ENCODE measurements around the gene ANKRD13B. TPM values are rescaled to one million over a fixed set of nuclear protein-coding genes. Genes with fewer than 3 reads are reported as not detected.

Gene ANKRD13B
- total and polyA plus RNA-seq, 3 donors from 2014 or later = 32.8 to 59.8 (median 48.8) TPM

DNA sequence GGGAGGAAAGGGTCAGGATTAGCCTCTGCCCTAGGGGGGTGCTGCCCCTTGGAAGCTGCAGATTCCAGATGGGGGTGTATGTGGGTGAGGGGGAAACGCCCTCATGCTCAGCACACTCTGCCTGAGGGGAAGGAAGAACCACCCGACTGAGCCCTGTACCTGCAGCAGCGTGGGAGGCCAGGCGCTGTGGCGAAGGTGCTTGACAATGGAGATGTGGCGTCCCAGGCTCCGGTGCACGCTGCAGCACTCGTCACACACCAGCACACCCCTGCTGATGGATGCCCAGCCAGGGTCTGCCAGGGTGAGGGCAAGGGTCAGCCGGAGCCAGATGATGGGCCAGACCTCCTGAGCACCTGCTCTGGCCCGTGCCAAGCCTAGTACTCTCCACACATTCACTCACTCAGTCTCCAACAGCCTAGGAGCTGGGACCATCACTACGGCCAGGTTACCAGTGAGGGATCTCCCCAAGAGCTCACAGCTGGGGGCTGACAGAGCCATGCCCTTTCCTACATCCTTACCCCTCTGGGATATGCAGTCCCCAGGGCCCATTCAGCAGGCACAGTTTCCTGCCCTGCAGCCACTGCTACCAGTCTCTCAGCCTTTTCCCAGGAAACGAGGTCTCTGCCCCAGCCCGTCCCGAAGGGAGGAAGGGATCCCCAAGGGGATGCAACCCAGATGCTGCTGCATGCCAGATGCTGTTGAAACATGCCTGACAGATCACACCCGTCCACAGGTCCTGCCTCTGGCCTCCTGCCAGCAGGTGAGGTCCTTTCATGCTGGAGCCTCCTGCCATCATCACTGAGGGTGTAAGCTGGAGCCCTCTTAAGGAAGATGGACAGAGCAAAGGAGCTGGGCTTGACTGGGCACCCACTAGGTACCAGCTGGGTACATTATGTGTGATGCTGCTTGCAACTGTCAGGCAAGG, 9.3 kb upstream of the ANKRD13B start:
- 85 to 93% methylated on average over 8 to 16 of the region's 16 CpGs for WGBS, 2 donors
- Histone ChIP-seq H3K27me3 (no peaks in the 10 kb centered on the region), H3K4me1 (peaks cover 17% of the 10 kb centered on the region), H3K27ac (no peak overlapping the region), H3K4me3 (no peak overlapping the region), H3K9me3 (no peaks in the 10 kb centered on the region), H3K36me3 (ENCODE audit: low read depth, missing control alignments) (no peaks in the 10 kb centered on the region)
- DNase-seq = no peak
- TF ChIP-seq, protein P1, sequence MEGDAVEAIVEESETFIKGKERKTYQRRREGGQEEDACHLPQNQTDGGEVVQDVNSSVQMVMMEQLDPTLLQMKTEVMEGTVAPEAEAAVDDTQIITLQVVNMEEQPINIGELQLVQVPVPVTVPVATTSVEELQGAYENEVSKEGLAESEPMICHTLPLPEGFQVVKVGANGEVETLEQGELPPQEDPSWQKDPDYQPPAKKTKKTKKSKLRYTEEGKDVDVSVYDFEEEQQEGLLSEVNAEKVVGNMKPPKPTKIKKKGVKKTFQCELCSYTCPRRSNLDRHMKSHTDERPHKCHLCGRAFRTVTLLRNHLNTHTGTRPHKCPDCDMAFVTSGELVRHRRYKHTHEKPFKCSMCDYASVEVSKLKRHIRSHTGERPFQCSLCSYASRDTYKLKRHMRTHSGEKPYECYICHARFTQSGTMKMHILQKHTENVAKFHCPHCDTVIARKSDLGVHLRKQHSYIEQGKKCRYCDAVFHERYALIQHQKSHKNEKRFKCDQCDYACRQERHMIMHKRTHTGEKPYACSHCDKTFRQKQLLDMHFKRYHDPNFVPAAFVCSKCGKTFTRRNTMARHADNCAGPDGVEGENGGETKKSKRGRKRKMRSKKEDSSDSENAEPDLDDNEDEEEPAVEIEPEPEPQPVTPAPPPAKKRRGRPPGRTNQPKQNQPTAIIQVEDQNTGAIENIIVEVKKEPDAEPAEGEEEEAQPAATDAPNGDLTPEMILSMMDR (IDR thresholded peaks at IDR 0.05) = no peak
- TF ChIP-seq POLR2A (IDR thresholded peaks at IDR 0.05) = no peak
- intact Hi-C loops (cut with DNase I; ENCODE audit: low total_unique reads) = no loop called here

DNA sequence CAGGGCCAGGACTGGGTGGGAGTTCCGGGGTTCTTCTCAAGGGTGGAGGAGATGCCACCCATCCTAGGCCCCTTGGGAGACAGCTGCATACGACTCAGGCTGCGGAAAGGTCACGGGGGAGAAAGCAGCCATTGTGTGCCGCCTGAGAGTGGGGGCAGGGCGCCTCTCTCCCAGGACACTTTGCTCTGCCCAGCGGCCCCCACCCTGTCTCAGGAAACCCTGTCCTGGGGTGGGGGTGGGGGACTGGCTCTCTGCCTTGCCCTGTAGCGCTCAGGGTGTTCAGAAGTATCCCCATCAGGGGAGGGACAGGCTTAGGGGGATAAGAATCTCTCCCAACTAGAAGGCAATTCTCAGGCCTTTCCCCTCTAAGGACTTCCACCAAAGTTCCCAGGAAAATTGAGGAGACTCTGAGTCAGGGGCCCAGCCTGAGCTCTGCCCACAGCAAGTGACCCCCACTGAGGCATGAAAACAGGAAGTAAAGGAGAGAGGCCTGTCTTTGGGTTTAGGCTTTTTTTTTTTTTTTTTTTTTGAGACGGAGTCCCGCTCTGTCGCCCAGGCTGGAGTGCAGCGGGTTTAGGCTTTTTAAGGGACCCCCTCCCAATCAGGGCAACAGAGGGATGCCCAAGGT, 8.4 kb upstream of the ANKRD13B start:
- H3K27ac ChIP-seq = no peak overlapping the region
- DNase-seq = no peak
- no peak overlapping the region for H3K4me3 ChIP-seq
- H3K9me3 ChIP-seq = no peaks in the 10 kb centered on the region
- 79 to 81% methylated on average over 3 to 12 of the region's 12 CpGs for WGBS, 2 donors
- peaks cover 17% of the 10 kb centered on the region for H3K4me1 ChIP-seq
- H3K36me3 ChIP-seq (ENCODE audit: low read depth, missing control alignments) = no peaks in the 10 kb centered on the region
- no peaks in the 10 kb centered on the region for H3K27me3 ChIP-seq
- no peak for TF ChIP-seq POLR2A (IDR thresholded peaks at IDR 0.05)
- TF ChIP-seq, protein P1 (IDR thresholded peaks at IDR 0.05) = no peak
- intact Hi-C loops (cut with DNase I; ENCODE audit: low total_unique reads) = no loop called here

DNA sequence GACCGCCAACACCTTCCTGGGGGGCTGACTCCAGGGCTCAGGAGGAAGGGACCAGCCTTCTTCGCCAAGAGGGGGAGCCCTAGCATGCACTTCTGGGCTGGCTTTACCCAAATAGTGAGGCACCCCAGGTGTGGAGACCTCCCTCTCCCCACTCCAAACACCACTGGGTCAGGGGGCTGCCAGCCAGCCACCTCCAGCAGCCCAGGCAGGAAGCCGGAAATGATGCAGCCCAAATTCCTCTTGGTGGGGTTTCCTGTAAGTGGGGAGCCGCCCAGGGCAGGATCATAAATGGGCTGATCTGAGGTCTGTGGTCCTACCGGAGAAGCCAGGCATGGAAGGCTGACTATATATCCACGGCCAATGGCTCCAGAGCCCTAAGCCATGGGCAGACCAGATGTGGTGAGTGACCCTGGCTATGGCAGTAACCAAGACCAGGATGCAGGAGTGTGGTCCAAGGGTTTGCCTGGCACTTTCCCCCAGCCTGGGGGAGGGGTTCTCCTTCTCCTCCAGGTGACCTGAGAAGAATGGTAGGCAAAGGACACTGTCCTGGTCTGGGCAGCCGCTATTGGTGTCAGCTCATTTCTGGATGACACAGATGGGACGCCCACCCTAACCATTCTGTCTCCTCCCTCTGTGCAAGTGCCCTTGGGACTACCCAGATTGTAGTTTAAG, 7.7 kb upstream of the ANKRD13B start:
- WGBS, 2 donors = 84 to 87% methylated on average over 2 to 8 of the region's 8 CpGs
- H3K4me3 ChIP-seq = no peak overlapping the region
- intact Hi-C loops (cut with DNase I; ENCODE audit: low total_unique reads) = no loop called here
- DNase-seq = no peak
- H3K36me3 ChIP-seq (ENCODE audit: low read depth, missing control alignments) = no peaks in the 10 kb centered on the region
- no peaks in the 10 kb centered on the region for H3K9me3 ChIP-seq
- peaks cover 22% of the 10 kb centered on the region for H3K4me1 ChIP-seq
- H3K27ac ChIP-seq = no peak overlapping the region
- no peaks in the 10 kb centered on the region for H3K27me3 ChIP-seq
- TF ChIP-seq POLR2A (IDR thresholded peaks at IDR 0.05) = no peak
- TF ChIP-seq, protein P1 (IDR thresholded peaks at IDR 0.05) = no peak

GRCh38 chr17:29586676-29587469, 6.1 kb upstream of the ANKRD13B start:
- no peak overlapping the region for H3K27ac ChIP-seq
- DNase-seq = no peak
- H3K36me3 ChIP-seq (ENCODE audit: low read depth, missing control alignments) = no peaks in the 10 kb centered on the region
- H3K27me3 ChIP-seq = no peaks in the 10 kb centered on the region
- H3K4me1 ChIP-seq = peaks cover 39% of the 10 kb centered on the region
- WGBS, 2 donors = 57 to 81% methylated on average over 6 to 9 of the region's 9 CpGs
- intact Hi-C loops (cut with DNase I; ENCODE audit: low total_unique reads) = no loop called here
- TF ChIP-seq, protein P1 (IDR thresholded peaks at IDR 0.05) = no peak
- TF ChIP-seq POLR2A (IDR thresholded peaks at IDR 0.05) = no peak
- H3K4me3 ChIP-seq = no peak overlapping the region
- no peaks in the 10 kb centered on the region for H3K9me3 ChIP-seq
